Stimulated activated CD4-positive, alpha-beta T cell treated with anti-CD3 and anti-CD28 coated beads, Interleukin-4, amount 100 ng/mL, for 4 hours (primary cell): Measurements from ENCODE around the gene MX2.

Source experiments
- DNase-seq, 2 experiments: peaks; one replicate each; pipeline ENCODE4 v3.0.0-alpha.2; 2020

The MX2 gene

DNA sequence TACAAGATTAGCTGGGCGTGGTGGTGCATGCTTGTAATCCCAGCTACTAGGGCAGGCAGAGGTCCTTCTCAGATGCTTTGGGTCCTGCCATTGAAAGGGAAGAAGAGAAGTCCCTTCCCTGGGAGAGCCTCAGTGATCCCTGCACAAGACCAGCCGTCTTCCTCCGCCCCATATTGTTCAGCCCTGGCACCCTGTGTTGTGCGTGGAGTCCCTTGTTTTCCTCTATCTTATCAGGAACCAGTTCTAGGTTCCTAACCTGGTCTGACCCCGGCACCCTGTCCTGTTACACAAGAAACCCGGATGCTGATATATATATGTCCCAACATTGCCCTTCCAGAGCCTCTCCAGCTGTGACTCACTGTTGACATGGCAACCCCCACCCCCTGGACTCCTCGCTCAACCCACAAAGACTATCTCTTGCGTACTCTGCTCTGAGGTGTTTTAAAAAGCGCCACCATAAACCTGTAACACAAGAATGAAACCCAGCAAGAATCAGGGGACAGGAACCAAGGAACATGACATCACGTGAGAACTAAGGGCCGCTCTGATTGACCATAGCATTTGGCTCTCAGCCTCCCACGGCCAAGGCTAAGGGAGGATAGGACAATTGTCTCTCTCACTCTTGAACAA is 4.8 kb downstream of the MX2 start:
- DNase-seq, result peak in 1 of 2 experiments; percentile 16

DNA sequence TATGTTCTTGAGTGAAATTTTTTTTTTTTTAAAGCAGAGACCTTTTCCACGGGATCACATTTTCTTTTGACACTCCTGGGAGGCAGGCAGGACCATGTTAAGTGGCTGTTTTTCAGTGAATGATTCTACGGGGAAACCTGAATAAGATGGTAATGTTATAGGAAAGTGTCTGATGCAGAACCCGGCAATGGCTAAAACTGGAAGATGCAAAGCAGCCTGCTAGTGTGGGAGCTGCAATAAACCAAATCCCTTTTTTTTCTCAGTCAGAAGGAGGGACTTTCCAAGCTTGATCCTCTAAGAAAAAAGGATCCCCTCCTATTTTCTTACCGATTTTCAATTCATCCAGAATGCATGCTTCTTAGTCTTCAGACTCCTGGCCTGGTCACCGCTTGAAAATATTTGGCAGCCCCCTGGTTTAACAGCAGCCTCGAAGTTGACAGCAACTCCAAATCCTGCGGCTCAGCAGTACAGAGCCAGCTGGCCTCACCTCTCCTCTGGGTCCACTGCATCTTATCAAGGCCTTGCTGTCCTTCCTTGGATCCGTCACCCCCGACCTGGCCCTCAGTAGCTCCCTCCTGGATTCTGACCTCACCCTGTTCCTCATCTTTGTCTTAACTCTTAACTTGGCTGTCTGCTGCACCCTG is 5.6 kb downstream of the MX2 start:
- no peak for DNase-seq

DNA sequence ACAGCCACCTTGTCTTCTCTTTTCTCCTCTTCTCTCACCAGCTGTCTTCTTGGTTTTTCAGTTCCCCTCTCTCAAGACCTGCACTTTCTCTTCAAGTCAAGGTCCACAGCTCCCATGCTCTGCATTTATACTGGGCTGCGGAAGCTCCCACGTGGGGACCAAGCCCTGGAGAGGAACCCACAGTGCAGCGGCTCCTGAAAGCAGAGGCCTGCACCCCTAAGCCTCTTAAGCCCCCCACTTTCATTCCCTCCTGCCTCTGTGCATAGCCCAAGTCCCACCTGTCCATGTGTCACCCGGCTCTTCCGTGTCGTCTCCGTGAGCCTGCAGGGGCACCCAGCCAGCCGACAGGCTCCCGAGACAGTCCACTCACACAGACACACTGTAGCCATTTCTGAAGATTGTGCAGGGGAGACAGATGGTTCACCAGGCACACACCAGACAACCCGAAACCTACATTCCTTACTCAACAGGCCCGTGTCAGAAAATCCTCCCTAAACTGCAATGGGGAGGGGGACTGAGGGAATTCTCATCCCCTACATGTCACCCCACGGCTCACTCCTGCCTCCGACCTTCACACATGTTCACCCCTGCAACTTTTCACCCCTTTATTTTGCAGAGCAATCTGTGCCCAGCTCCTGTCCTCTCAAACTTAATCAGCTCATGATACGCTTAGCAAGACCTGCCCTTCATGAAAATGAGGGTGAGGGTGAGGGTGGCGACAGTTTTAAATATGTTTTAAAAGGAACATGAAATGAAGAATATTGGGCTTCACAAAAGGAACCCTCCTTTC is 6.3 kb downstream of the MX2 start:
- DNase-seq, result no peak

DNA sequence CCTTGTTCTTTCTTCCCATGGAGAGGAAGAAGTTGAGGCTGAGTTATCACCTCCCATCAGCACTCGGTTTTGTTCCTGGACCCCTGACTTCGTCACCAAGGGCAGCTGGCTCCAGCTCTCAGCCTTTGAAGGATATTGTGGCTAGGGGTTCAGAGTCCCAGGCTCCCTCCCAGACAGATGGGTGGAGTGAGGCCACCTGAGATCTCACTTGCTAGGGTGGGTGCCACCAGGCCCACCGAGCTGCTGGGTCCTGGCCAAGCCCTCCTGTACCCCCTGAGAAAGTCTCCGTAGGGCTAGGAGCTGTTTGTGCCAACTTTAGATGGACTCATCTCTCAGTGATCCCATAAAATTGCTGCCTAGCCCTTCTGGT is 6.9 kb downstream of the MX2 start:
- no peak for DNase-seq

DNA sequence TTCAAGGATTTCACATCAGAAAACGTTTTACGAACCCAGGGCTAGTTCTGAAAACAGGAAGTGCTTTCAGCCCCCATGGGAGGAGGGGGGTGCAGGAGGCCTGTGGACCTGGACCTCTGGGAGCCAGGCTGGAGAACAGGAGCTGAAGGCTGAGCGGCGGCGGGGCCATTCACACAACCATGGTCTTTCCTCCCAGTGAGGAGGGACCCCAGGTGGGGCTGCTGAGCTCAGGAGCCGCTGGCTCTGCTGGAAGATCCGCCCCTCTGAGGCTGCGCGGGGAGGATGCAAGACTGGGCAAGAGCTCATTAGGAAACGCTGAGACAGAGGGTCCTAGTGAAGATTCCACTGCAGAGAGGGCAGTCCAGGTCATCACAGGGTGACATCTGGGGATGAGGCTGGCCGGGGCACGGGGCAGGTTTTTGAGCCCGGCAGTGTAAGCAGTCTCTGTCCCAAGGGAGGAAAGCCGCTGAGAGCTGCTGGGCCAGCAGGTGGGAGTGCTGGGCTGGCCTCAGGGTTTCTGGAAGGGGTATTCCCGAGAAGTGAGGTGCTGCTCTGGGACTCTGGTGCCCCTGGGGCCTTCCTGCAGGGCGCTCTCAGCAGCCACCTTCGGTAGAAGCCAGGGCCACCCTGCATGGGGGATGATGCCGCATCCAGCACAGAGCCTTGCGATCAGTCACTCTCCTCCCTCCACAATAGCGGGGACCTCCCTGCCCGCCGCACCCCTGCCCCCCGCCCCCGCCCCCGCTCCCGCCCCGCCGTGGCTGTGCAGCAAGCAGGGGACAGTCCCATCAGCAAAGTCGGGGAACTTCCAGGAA is 7.5 kb downstream of the MX2 start:
- DNase-seq, result peak; percentile 21 to 30

DNA sequence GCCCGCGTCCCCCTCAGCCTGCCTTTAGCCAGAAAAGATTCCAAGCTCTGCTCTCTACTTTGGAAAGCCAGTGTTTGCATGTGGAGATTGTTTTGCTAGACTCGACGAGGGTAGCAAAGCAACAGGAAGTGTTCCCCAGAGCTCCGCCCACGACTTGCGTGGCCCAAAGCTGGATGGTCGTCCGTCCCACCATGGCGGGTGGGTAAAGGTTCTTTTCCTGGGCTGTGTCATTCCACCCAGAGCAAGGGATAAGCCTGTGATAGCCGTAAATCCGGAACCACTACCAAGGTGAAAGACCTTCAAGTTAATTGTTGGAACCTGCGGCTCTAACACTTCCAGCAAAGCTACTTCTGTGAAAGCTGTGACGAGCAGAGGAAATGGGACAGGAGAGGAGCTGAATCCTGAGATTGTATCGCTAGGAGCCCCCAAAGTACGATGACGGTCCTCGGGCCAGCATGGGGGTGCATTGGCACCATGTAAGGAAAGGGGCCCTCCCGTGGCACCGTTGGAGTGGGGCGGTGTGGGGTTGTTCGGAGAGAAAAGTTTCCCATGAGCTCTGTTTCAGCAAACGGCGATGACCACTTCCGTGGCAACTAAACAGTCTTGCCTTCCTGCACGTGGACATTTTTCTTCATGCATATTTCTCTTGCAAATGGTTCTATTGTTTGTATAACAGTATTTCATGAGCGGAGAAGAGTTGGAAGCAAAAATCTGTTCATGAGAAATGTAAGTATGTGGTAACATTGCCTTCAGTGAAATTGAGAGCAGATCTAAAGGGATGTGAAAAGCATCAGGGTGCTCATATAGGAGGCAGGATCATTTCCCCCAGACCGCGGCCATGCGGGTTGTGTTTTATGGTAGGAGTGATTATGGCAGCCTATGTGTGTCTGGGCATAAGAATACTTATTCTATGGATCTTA is 8.4 kb downstream of the MX2 start:
- DNase-seq, result peak in 1 of 2 experiments; percentile 22

DNA sequence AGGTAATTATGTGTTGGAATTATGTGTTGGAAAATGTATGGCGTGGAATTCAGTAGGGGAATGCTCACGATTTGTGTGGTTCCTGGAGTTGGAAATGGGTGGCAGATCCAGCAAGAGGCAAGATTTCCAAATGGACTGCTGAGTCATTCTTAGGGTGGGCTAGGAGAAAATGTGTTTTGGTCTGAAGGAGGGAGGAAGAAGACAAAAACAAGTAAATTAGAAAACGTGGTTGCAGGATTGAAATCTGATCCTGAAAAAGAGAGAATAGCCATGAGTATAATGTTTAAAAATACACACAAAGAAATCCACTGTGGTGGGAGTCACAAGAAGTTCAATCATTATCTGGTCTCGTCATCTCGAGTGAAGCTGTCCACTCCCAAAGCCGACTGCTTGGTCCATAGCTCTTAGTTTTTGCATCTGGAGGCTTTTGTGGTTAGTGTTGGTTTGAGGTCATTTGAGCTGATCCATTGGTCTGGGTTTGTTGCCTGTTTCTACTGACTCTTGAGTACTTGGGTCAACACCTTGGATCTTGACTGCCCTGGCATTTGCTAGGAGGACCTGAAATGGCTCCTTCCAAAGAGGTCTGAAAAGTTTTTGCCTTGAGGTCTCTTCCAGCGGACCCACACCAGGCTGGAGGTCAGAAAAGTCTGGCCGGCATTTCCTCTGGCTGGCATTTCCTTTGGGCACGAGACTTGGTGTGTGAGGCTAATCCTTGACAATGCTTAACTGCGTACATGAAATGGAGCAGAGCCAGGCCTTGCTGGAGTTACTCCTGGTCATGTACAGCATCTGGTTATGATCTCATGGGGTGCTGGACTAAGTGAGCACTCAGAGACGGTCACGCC is 9.2 kb downstream of the MX2 start:
- no peak for DNase-seq

DNA sequence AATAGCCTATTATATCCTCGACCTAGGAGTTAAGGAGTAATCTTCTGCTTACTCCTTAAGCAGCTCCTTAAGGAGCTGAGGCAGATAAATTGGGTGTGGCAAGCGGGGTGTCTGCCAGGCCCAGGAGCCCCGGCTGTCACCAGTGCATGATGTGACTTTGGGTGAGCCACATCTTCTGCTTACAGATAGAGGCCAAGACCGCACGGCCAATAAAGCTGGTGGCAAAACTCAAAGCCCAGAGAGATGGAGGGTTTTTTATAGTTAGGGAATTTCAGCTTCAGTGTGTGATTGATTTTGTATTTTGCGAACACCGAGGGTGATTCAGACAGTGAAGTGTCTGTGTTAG is 9.8 kb downstream of the MX2 start:
- no peak for DNase-seq

DNA sequence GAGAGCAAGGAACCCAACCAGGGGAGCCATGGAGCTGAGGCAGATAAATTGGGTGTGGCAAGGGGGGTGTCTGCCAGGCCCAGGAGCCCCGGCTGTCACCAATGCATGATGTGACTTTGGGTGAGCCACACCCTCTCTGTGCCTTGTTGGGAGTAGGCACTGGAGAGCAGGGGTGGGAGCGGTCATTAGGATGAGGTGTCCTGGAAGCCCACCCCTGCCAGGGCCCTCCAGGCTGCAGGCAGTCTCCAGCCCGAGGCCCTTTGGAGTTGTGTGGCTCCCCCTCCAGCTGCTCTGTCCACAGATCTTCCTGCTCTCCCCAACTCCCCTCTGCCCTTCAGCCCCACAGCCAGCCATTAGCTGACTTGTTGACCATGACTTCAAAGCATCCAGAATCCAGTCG is 11.4 kb downstream of the MX2 start:
- no peak for DNase-seq

DNA sequence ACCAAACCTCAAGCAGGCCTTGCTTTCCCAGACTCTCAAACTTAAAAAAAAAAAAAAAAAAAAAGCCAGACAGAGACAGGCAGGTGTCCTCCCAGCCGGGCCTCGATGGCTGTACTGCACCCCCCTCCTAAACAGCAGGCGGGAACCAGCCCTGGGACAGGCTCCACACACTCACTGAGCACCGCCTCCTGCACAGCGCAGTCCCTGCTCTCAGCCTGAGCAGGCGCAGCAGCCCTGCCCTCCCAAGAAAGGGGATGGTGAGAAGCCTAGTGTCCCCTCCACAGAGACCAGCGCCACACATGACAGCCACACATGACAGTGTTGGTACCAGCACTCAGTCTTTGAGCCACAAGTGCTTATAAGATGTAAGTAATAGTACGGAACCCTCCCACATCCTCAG is 11.9 kb downstream of the MX2 start:
- DNase-seq, result no peak

DNA sequence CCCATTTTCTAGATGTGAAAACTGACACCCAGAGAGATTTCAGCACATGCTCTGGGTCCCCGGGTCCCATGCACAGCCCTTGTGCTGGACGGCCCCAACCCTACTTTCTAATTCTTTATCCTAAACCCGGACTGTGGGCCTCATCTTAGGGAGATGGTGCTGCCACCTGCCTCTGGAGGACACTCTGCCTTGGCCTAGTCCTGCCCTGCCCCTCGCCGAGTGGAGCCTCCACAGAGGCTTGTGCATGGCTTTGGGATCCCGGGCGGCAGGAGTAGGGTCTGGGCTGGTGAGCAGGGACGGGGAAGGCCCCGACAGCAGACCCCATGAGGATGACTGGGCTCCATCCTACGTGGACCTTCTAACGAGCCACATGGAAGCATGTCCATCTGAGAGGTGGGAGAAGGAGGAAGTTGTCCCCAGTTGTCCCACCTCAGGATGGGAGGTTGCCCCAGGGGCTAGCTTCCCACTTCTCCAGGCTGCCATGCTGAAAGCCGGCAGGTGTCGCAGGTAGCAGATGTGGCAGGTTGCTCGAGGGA is 12.4 kb downstream of the MX2 start:
- no peak for DNase-seq

DNA sequence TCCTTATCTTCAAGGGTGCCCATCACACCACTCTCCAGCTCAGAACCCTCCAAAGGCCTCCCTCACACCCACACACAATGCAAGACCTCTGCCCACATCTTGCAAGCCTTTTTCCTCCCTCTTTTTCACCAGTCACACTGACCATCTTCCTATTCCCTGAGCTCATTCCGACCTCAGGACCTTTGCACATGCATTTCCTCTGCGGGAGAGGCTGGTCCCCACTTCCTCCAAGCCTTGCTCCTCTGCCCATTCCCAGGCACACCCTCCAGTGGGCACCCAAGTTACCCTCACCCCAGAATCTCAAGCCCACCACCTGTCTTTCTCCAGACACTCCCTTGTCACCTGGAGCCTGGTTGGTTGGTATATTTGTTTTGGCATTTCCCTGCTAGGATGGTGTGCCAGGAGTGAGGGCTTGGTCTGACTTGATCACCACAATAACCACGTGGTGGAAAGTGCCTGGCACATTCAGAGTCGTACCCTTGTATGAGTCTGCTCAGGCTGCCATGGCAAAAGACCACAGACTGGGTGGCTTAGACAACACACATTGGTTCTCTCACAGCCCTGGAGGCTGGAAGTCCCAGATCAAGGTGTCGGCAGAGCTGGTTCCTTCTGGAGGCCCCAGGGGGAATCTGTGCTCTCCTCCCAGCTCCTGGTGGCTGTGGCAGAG is 13.2 kb downstream of the MX2 start:
- DNase-seq, result no peak

DNA sequence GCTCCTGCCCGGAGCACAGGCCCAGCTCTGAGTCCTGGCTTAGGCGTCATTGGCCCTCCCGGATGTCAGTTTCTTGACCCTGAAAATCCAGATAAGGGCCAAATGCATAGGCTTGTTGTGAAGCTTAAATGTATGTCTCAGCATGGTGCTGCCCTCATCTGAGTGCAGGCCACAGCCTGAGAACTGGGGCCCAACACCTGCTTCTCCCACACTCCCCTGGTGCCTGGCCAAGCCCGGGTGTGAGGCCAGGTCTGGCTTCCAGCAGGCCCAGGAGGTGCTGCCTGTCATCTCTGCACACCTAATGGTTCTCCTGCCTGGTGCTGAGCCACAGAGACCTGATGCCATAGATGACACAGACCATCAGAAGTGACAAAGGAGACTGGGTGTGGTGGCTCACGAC is 14.0 kb downstream of the MX2 start:
- DNase-seq, result no peak

DNA sequence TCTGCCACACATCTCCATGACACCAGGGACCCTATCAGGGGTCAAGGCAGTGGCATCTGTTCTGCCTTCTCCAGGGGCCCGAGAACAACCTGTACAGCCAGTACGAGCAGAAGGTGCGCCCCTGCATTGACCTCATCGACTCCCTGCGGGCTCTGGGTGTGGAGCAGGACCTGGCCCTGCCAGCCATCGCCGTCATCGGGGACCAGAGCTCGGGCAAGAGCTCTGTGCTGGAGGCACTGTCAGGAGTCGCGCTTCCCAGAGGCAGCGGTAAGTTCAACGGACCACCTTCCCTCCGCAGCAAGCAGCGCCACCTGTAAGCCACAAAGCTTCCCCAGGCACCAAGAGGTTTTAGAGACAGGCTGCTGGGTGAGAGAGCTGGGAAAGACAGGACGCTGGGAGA is 15.9 kb downstream of the MX2 start:
- no peak for DNase-seq

DNA sequence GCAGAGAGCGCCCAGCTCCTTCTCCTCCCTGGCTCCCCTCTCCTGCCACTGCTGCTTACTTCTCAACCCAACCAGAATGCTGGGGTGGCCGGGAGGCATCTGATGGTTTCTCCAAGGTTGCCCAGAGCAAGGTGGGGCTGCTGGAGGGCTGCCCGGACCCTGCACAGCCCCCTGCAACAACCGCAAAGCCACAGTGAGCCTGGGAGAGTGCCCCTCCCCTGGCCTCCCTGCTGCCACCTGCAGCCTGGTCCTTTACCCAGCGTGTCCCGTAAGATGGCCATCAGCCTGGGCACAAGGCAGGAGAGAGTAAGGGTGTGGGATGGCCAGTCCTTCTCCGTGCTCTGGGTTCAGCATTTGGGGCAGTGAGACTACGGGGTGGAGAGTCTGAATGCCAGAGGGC is 17.0 kb downstream of the MX2 start:
- no peak for DNase-seq

DNA sequence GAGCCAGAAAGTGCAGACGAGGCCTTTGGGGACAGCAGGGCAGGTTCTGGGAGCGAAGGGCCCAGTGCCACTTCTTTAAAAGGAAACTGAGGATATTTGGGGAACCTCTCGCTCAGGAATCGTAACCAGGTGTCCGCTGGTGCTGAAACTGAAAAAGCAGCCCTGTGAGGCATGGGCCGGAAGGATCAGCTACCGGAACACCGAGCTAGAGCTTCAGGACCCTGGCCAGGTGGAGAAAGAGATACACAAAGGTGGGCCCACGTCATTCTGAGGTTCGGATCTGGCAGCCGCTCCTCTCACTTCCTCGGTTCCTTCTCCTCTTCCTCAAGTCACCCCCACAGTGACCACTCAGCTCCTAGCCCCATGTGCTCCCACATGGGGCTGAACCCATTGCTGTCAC is 18.1 kb downstream of the MX2 start:
- no peak for DNase-seq

DNA sequence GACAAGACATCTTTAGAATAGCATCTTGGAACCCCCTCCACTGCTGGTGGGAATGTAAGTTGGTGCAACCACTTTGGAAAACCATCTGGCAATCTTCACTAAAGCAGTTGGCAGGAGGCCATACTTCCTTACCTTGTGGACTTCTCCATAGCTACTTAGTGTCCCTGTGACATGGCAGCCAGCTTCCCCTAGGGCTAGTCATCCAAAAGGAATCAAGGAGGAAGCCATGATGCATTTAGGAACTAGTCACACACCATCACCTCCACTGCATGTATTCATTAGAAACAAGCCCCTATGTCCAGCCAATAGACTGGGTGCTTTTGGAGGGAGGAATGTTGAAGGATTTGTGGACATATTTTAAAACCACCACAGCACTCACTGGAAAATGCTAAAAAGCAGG is 19.9 kb downstream of the MX2 start:
- no peak for DNase-seq

DNA sequence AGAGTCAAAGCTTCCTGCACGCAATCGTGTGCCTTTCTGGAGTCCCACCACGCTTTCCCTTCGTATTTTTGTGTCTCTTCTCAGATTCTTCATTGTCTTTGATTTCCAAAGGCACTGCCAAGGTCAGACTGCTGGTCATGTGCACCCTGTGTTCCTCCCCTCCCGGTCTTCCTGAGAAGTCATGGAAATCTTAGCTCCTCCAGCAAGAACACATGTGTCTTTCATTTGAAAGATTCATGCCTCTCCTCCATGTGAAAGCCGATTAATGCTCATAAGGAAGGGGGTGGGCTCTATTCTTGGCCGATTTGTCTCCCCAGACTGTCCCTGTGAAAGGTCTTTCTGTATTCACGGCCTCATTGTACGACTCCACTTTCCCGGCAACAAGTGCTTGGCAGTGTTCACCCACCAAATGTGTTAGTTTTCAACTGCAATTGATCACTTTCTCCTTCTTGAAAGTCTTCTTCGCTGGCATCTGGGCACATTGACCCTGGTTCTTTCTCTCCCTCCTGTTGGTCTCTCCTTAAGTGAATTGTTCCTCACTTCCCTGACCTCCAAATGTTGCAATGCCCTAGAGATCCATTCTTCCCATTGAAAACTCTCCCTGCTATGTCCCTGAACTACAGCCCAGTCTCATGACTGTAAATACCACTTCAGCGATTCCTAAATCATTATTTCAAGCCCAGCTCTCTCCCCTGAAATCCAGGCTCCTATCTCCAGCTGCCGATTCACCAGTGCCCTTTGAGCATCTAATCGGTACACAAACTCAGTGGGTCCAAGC is 25.4 kb downstream of the MX2 start:
- DNase-seq, result no peak

DNA sequence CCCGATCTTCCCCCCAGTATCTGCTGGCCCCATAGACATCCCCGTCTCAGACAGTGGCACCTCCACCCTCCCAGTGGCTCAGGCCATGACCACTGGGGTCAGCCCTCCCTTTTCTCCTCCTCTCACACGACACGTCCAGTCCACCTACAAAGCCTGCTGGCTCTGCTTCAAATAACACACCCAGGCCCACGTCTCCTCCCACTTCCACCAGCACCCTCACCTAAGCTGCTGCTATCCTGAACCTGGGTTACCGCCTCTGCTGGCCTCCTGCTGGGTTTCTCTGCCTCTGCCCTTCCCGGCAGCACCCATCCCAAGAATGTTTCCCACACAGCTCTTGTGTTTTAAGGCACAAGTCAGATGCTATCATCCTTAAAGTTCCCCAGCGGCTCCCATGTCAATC is 26.0 kb downstream of the MX2 start:
- no peak for DNase-seq

DNA sequence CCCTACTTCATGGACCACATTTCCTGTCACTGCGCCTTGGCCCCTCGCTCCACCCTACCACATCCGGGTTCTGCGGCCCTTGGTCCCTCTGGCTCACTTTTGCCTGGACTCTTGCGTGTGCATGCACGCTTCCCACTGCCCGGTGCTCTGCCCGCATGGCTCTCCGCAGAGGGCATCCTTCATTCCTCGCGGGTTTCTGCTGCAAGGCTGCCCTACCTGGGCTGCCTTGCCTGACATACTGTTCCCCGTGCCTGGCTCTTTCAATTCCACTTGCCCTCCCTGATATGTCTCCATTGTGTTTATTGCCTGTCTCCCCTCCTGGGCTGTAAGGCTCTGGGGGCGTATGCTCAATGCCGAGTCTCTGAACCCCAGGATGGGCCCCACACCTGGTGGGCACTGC is 26.4 kb downstream of the MX2 start:
- DNase-seq, result no peak
